GM10847 (cell line): ENCODE data around the gene SMARCB1.

Experiments
- POLR2A ChIP-seq: IDR thresholded peaks from 2 replicates; pipeline ENCODE4 v1.6.1; 2011; ENCODE audit not compliant: insufficient read length; ENCODE audit errors: extremely low read depth

The SMARCB1 gene

GRCh38 chr22:23849009-23850006 lies 62.5 kb downstream of the SMARCB1 start:
- TF ChIP-seq POLR2A: no peak

DNA sequence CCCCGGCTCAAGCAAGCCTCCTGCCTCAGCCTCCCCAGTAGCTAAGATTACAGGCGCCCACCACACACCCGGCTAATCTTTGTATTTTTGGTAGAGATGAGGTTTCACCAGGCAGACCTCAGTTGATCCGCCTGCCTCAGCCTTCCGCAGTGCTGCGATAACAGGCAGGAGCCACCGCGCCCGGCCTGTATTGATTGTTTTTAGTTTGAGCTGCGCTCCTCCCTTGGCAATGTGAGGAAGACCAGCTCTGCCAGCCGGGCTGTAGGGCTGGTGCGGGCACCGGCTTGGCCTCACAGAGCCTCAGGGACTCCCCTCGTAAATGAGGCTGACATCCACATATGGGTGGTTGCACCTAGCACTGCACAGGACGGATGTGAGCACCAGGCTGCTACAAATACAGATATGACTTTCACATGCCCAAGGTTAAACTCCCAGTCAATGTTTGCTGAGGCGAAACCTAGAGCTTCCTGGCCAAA lies 63.4 kb downstream of the SMARCB1 start:
- no peak for TF ChIP-seq POLR2A

DNA sequence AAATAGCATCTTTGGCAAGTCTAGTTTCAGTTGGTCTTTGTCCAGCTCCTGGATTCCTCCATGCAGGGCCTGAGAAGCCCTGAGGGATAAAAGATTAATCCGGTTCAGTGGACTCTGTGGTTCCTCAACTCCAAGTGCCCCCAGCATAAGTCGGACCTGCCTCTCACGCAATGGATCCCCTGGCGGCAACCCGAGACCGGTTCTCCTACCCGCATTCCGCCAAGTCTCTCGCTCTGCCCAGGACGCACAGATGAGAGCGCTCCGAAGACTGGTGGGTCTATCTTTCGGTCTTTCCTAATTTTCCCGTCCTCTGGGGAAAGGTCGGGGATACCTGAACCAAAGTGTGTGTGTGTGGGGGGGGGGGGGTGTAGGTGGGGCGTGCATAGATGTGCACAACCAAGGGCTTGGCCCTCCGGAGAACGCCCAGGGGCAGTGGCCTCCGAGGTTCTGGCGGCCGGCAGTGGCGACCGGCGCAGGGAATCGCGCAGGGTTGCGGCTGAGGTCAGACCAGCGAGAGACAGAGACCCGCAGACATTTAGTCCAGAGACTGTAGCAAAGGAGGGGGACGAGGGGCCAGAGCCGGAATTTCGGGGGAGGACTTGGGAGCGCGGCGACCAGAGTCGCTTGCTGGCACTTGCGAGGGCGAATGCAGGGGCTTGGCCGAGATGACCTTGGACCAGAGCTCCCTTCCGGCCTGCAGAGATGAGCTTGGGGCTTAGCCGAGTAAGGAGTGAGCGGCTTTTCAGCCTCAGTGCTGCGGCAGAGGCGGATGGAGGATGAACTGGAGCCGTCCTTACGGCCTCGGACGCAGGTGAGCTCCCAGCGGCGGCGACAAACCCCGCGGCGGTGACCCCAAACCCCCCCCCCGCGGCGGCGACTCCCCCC lies 70.2 kb downstream of the SMARCB1 start:
- TF ChIP-seq POLR2A: no peak

- peak; percentile 90 for TF ChIP-seq POLR2A
These were observed 71.1 kb downstream of the SMARCB1 start, which contains the start of gene SLC2A11 for GRCh38 chr22:23857606-23858483. Gene SLC2A11 (plus strand): TSS chr22:23857875. CDS start chr22:23858000, 125 bp downstream.

GRCh38 chr22:23858484-23858815 lies 71.7 kb downstream of the SMARCB1 start:
- TF ChIP-seq POLR2A: no peak

DNA sequence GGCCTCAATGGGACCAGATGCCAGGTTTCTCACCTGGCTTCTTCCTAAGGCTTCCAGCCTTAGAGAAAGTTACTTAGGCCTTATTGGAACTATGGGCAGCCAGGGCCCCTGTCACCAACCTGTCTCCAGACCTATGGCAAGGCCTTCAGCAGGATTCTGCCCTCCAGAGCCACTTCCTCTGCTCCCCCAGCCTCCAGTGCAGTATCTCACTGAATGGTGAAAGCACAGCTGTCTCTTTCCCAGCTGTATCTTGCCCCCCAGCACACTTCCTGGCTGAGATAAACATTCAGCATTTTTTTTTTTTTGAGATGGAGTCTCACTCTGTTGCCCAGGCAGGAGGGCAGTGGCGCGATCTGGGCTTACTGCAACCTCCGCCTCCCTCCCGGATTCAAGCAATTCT lies 72.4 kb downstream of the SMARCB1 start:
- TF ChIP-seq POLR2A: no peak

GRCh38 chr22:23862103-23862502 lies 75.3 kb downstream of the SMARCB1 start:
- TF ChIP-seq POLR2A: no peak

DNA sequence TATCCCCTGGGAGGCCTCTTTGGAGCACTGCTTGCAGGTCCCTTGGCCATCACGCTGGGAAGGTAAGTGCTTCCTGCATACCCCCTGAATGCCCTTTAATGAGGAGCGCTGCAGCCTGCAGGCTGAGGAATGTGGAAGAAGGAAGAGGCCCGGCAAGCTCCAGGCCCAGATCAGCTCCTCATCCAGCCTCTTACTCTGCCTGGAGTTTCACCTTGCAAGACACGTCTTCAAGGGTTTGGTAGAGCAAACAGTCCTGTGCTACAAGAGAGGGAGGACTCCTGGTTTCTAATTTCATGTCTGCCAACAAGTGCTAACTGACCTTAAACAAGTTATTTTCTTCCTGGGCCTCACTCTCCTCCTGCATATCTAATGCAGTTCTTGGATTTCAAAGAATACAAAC lies 81.8 kb downstream of the SMARCB1 start:
- no peak for TF ChIP-seq POLR2A

GRCh38 chr22:23874871-23875270 lies 88.1 kb downstream of the SMARCB1 start:
- no peak for TF ChIP-seq POLR2A

- no peak for TF ChIP-seq POLR2A
These were observed 89.0 kb downstream of the SMARCB1 start for GRCh38 chr22:23875801-23876200.

DNA sequence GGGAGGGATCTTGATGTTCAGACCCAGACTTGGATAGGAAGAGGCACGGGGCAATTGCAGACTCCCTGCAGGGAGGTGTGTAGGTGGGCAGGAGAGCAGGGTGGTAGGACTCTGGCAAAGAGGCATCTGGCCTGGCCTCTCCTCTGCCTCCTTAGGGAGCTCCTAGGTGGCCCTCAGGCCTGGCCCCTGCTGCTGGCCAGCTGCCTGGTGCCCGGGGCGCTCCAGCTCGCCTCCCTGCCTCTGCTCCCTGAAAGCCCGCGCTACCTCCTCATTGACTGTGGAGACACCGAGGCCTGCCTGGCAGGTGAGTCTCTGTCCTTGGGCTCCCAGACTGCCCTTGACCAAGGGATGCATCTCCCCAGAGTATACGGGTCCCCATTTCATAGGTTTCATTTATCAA lies 90.8 kb downstream of the SMARCB1 start:
- no peak for TF ChIP-seq POLR2A

GRCh38 chr22:23878219-23878618 lies 91.5 kb downstream of the SMARCB1 start:
- TF ChIP-seq POLR2A: no peak

GRCh38 chr22:23882370-23882769 lies 95.6 kb downstream of the SMARCB1 start:
- TF ChIP-seq POLR2A: no peak

- no peak for TF ChIP-seq POLR2A
These were observed 96.9 kb downstream of the SMARCB1 start for GRCh38 chr22:23883658-23884057.

DNA sequence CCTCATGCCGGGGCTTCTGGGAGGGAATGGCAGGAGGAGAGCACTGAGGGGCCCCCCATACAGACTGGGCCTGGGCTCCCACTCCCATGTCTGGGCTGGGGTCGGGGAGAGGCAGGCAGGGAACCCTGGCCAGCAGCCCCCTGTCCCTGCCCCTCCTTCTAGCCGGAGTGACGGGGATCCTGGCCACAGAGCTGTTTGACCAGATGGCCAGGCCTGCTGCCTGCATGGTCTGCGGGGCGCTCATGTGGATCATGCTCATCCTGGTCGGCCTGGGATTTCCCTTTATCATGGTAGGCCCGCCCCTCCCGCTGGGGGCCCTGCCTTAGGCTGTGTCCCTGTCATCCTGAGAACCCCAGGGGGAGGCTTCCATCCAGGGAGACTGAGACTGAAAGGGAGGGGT lies 97.4 kb downstream of the SMARCB1 start:
- TF ChIP-seq POLR2A: no peak
